ENCODE measurements around the gene ARID1B.

- TF ChIP-seq CTCF (conservative IDR thresholded peaks at IDR 0.05) (no peak), ZFX (IDR thresholded peaks at IDR 0.05) (no peak)
Measured at GRCh38 chr6:157137501-157137900, 360.3 kb downstream of the ARID1B start.
